ENCODE results near the gene ANO1. TPM values are rescaled to one million over a fixed set of nuclear protein-coding genes. Genes with fewer than 3 reads are reported as not detected.

The ANO1 gene
- total RNA-seq, 1 donor from 2014 or later: 0.14 TPM

DNA sequence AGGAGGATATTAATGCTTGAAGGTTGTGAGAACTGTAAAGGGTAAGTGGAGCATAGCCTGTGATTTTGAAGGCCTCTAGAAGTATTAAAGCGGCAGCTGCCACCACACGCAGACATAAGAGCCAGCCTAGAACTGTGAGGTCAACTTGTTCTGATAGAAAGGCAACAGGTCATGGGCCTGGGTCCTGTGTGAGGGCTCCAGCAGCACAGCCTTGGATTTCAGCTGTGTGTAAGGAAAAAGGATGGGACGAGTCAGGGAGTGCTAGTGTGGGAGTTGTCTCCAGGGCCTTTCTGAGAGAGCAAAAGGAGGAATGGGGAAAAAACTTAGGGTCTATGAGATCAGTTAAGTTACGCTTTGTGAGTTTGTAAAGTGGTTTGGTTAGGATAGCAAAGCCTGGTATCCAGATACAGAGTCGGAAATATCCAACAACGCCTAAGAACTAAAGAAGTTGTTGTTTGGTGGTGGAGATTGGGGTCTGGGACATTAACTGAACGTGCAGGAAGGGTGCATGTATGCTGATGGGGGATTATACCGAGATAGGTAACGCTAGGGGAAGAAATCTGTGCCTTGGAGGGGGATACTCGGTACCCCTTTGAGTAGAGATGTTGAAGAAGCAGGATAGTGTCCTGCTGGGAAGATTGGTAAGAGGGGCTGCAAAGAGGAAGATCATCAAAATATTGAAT, 17.4 kb upstream of the ANO1 start:
- H3K27me3 ChIP-seq (ENCODE audit: insufficient read depth, low read length): no peaks in the 10 kb centered on the region
- no peak overlapping the region for H2AFZ ChIP-seq (ENCODE audit: low read depth, low read length)
- H3K9me3 ChIP-seq (ENCODE audit: insufficient read depth, low read depth, low read length): no peaks in the 10 kb centered on the region
- Mint-ChIP-seq H3K4me1 (ENCODE audit: low read depth, unreplicated experiment) (peaks cover 2% of the 10 kb centered on the region), H3K27me3 (ENCODE audit: low read depth, unreplicated experiment) (peaks cover 22% of the 10 kb centered on the region), H3K36me3 (ENCODE audit: low read depth, unreplicated experiment) (no peaks in the 10 kb centered on the region), H3K27ac (ENCODE audit: unreplicated experiment) (no peak overlapping the region), H3K4me3 (ENCODE audit: unreplicated experiment) (no peak overlapping the region), H3K9me3 (ENCODE audit: unreplicated experiment) (peaks cover 2% of the 10 kb centered on the region)
- no peak overlapping the region for H3K4me3 ChIP-seq (ENCODE audit: insufficient read depth, low read depth, low read length)
- no peak overlapping the region for H3K27ac ChIP-seq (ENCODE audit: low read depth, low read length)
- H4K20me1 ChIP-seq (ENCODE audit: insufficient read depth, low read length): no peaks in the 10 kb centered on the region
- H3K4me1 ChIP-seq (ENCODE audit: insufficient read depth, low read length): no peaks in the 10 kb centered on the region
- H3K36me3 ChIP-seq (ENCODE audit: insufficient read depth, low read length): no peaks in the 10 kb centered on the region
- no peaks in the 10 kb centered on the region for H3K79me2 ChIP-seq (ENCODE audit: insufficient read depth, low read length)
- H3K4me2 ChIP-seq (ENCODE audit: low read length): no peak overlapping the region
- H3K9ac ChIP-seq (ENCODE audit: low read length): no peak overlapping the region
- DNase-seq (ENCODE audit: low read depth) (no peak), FAIRE-seq (no peak)
- TF ChIP-seq, protein P1, sequence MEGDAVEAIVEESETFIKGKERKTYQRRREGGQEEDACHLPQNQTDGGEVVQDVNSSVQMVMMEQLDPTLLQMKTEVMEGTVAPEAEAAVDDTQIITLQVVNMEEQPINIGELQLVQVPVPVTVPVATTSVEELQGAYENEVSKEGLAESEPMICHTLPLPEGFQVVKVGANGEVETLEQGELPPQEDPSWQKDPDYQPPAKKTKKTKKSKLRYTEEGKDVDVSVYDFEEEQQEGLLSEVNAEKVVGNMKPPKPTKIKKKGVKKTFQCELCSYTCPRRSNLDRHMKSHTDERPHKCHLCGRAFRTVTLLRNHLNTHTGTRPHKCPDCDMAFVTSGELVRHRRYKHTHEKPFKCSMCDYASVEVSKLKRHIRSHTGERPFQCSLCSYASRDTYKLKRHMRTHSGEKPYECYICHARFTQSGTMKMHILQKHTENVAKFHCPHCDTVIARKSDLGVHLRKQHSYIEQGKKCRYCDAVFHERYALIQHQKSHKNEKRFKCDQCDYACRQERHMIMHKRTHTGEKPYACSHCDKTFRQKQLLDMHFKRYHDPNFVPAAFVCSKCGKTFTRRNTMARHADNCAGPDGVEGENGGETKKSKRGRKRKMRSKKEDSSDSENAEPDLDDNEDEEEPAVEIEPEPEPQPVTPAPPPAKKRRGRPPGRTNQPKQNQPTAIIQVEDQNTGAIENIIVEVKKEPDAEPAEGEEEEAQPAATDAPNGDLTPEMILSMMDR (IDR thresholded peaks at IDR 0.05; ENCODE audit: insufficient read depth, low read depth, low read length): no peak
- no peak for TF ChIP-seq EZH2 (IDR thresholded peaks at IDR 0.05; ENCODE audit: insufficient read depth, low read length)

GRCh38 chr11:70061734-70062133, 16.4 kb upstream of the ANO1 start:
- H3K4me3 ChIP-seq (ENCODE audit: insufficient read depth, low read depth, low read length): no peak overlapping the region
- no peak overlapping the region for H3K27ac ChIP-seq (ENCODE audit: low read depth, low read length)
- H3K9me3 Mint-ChIP-seq (ENCODE audit: unreplicated experiment): peaks cover 2% of the 10 kb centered on the region
- H3K27ac Mint-ChIP-seq (ENCODE audit: unreplicated experiment): no peak overlapping the region
- DNase-seq (ENCODE audit: low read depth): no peak
- H3K27me3 ChIP-seq (ENCODE audit: insufficient read depth, low read length): no peaks in the 10 kb centered on the region
- no peak overlapping the region for H3K4me3 Mint-ChIP-seq (ENCODE audit: unreplicated experiment)
- no peak overlapping the region for H2AFZ ChIP-seq (ENCODE audit: low read depth, low read length)
- H4K20me1 ChIP-seq (ENCODE audit: insufficient read depth, low read length): no peaks in the 10 kb centered on the region
- no peaks in the 10 kb centered on the region for H3K36me3 ChIP-seq (ENCODE audit: insufficient read depth, low read length)
- no peaks in the 10 kb centered on the region for H3K4me1 ChIP-seq (ENCODE audit: insufficient read depth, low read length)
- no peaks in the 10 kb centered on the region for H3K79me2 ChIP-seq (ENCODE audit: insufficient read depth, low read length)
- TF ChIP-seq EZH2 (IDR thresholded peaks at IDR 0.05; ENCODE audit: insufficient read depth, low read length): no peak
- TF ChIP-seq, protein P1 (IDR thresholded peaks at IDR 0.05; ENCODE audit: insufficient read depth, low read depth, low read length): no peak
- H3K27me3 Mint-ChIP-seq (ENCODE audit: low read depth, unreplicated experiment): peaks cover 25% of the 10 kb centered on the region
- no peaks in the 10 kb centered on the region for H3K36me3 Mint-ChIP-seq (ENCODE audit: low read depth, unreplicated experiment)
- H3K9me3 ChIP-seq (ENCODE audit: insufficient read depth, low read depth, low read length): no peaks in the 10 kb centered on the region
- no peak for FAIRE-seq
- H3K9ac ChIP-seq (ENCODE audit: low read length): no peak overlapping the region
- H3K4me2 ChIP-seq (ENCODE audit: low read length): no peak overlapping the region
- H3K4me1 Mint-ChIP-seq (ENCODE audit: low read depth, unreplicated experiment): peaks cover 2% of the 10 kb centered on the region

DNA sequence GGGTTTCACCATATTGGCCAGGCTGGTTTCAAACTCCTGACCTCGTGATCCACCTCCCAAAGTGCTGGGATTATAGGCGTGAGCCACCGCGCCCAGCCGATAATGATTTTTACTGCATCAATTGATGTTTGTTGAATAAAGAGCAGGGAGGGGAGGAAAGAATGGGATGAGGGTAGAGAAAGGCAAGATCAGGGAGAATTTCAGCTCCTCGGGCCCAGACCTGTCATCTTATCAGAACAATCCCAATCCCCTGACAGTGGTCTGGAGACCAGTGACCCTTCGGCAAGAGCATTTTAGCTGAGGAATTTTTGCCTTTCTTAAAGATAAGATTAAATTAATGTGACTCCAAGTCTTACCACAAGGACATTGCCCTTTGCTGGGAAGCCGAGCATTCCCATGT, 15.0 kb upstream of the ANO1 start:
- Histone ChIP-seq H3K9me3 (ENCODE audit: insufficient read depth, low read depth, low read length) (no peaks in the 10 kb centered on the region), H4K20me1 (ENCODE audit: insufficient read depth, low read length) (no peaks in the 10 kb centered on the region), H3K27ac (ENCODE audit: low read depth, low read length) (no peak overlapping the region), H3K36me3 (ENCODE audit: insufficient read depth, low read length) (no peaks in the 10 kb centered on the region), H3K4me3 (ENCODE audit: insufficient read depth, low read depth, low read length) (no peak overlapping the region), H3K4me1 (ENCODE audit: insufficient read depth, low read length) (no peaks in the 10 kb centered on the region), H3K9ac (ENCODE audit: low read length) (no peak overlapping the region), H3K27me3 (ENCODE audit: insufficient read depth, low read length) (peaks cover 6% of the 10 kb centered on the region), H2AFZ (ENCODE audit: low read depth, low read length) (no peak overlapping the region), H3K4me2 (ENCODE audit: low read length) (no peak overlapping the region), H3K79me2 (ENCODE audit: insufficient read depth, low read length) (no peaks in the 10 kb centered on the region)
- Mint-ChIP-seq H3K9me3 (ENCODE audit: unreplicated experiment) (peaks cover 2% of the 10 kb centered on the region), H3K4me1 (ENCODE audit: low read depth, unreplicated experiment) (peaks cover 2% of the 10 kb centered on the region), H3K27me3 (ENCODE audit: low read depth, unreplicated experiment) (peaks cover 34% of the 10 kb centered on the region), H3K27ac (ENCODE audit: unreplicated experiment) (no peak overlapping the region), H3K36me3 (ENCODE audit: low read depth, unreplicated experiment) (no peaks in the 10 kb centered on the region), H3K4me3 (ENCODE audit: unreplicated experiment) (no peak overlapping the region)
- TF ChIP-seq EZH2 (IDR thresholded peaks at IDR 0.05; ENCODE audit: insufficient read depth, low read length): no peak
- TF ChIP-seq, protein P1 (IDR thresholded peaks at IDR 0.05; ENCODE audit: insufficient read depth, low read depth, low read length): no peak
- no peak for DNase-seq (ENCODE audit: low read depth)
- FAIRE-seq: no peak
